NCI-H526 (cell line): ENCODE data around the gene GMEB1.
A peak's percentile ranks its signal among the peaks of the same experiment; 100 is the strongest.
"Not testable (repeated sequence)": the region's sequence is repeated elsewhere in the genome, so short reads cannot be mapped to it uniquely, and the experiment has no call there.

Experiments
- DNase-seq, 2 experiments: peaks; one replicate each; lab custom pipeline; 2025; lab: John Stamatoyannopoulos, UW

GMEB1 gene

DNA sequence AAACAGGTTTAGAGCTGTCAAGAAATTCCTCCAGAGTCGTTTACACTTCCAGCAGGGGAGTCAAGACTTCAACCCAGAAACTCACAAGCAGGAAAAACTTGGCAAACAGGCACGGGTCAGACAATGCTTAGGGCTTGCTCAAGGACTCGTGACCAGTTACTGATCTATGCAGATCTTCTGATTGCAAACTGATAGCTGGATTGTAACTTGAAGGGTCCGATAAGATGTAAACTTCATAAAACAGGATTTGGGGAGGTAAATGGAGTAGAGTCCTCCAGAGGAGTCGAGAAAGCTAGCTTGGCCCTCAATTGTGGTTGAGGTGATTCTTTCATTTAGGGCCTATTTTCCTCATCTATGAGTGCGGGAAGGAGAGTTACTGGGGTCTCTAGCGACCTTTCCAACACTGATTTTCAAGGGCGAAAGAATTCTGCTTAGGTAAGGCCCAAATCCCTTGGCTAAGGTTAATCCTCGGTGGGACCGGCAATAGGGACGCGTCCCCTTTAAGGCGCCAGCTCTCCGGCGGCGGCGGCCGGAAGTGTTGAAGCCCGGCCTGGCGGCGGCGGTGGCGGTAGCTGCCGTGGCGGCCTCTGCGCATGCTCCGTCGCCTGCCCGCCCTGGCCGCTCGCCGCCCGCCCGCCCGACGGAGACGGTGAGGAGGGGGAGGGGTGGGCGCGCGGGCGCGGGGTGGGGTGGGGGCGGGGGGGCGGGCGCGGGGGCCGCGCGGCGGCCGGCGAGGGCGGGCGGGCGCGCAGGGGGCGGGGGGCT is at the start of gene GMEB1:
TSS of gene GMEB1 (plus strand) at position 594 of the 765 bp plus-strand sequence. CDS start 14,829 bp downstream, outside the sequence.
- peak; percentile 73 to 95 for DNase-seq

DNA sequence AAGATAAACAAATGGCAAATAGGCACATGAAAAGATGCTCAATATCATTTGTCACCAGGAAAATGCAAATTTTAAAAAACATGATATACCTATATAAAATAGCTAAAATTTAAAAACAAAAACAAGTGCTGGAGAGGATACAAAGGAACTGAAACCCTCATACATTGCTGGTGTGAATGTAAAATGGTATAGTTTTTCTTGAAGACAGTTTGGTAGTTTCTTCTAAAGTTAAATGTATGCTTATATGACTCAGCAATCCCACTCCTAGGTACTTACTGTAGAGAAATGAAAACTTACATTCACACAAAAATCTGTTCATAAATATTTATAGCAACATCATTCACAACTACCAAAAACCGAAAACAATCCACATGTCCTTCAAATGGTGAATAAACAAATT is 36.9 kb upstream of the GMEB1 start:
- DNase-seq: no peak

GRCh38 chr1:28632560-28632959 is 36.0 kb upstream of the GMEB1 start:
- DNase-seq: no peak

GRCh38 chr1:28640766-28641165 is 27.8 kb upstream of the GMEB1 start:
- peak in 1 of 2 experiments; percentile 25 for DNase-seq

DNA sequence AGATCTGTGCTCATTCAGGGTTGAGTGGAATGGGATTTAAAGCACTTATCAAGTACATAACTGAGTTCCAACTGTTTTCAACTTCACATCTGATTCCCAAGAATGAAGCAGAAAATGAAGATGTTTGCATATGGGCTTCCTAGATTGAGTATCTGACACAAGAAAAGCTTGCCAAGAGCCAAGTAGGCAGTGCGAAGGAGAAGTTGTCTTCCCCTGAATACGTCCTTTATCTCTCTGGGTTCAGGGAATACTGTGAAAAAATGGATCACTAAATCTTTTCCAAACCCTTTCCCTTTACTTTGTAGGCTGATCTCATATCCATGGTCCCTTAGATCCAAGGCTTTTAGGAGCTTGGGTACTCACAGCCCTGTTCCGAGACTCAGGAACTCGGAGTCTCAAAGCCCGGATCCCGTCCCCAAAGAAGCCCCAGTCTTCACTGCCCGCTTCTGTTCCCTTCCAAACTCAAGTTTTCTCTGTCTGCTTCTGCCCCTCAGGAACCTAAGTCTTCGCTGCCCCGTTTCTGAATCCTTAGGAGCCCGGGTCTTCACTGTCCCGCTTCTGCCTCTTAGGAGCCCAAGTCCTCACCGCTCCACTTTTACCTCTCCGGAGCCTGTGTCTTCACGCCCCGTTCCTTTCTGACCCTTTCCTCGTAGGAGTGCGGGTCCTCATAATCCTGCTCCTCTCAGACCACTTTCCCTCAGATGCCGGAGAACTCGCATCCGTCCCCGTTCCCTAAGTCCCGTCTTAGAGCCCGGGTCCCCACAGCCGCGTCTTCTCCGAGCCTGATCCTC is 26.3 kb upstream of the GMEB1 start:
- no peak for DNase-seq

DNA sequence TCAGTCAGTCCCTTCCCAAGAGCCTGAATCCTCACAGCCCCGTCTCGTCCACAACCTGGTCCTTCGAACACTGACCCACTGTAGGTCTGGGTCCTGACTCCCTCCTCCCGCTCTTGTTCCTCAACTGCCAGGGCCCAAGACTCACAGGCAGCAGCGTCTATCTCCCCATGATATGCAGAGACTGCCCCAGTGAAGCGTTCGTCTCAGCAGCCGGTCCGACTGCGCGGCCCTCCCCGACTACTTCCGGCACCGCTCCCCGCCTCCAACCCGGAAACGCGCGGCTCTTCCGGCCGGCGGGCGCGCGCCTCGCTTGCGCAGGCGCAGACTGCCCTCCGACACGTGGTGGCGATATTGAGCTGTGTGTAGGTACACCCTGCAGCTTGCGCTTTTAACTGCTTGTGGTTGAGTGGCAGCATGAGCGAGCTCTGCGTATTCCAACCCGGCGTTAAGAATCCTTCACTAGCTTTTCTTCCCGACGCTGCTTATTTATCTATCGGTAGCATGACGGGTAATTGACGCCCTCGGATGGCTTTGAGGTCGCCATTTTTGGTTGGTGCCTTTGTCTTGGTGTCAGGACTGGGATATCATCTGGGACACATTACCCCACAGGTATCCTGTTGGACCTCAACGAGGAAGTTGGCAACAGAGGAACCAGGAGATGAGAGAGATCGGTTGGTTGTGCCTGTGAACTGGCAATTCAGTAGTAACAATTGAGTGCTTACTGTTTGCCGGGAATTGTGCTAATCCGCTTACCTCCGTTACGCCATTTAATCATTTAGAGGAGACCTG is 25.5 kb upstream of the GMEB1 start, which contains the start of gene TAF12:
TSS of gene TAF12 (minus strand) at position 221 of the 789 bp plus-strand sequence. CDS start 20,986 bp downstream, outside the sequence.
- DNase-seq: peak; percentile 91 to 96

- DNase-seq: no peak
Measured at GRCh38 chr1:28644494-28644893, 24.1 kb upstream of the GMEB1 start.

DNA sequence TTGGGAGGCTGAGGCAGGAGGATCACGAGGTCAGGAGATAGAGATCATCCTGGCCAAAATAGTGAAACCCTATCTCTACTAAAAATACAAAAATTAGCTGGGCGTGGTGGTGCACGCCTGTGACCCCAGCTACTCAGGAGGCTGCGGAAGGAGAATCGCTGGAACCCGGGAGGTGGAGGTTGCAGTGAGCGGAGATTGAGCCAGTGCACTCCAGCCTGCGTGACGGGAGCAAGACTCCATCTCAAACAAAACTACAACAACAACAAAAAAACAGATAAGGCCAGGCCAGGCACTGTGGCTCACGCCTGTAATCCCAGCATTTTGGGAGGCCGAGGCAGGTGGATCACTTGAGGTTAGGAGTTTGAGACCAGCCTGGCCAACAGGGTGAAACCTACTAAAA is 23.2 kb upstream of the GMEB1 start:
- not testable (repeated sequence) for DNase-seq

DNA sequence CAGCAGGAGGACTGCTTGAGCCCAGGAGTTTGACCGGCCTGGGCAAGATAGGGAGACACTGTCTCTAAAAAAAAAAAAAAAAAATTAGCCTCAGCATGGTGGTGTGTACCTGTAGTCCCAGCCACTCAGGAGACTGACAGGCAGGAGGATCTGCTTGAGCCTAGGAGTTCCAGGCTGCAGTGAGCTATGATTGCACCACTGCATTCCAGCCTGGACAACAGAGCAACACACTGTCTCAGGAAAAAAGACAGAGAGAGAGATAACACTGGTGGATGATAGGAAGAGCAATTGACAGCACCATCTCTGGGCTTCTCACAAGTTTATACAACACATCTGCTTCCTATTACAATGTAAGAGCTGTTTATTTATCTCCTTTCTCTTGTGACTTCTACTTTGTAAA is 22.5 kb upstream of the GMEB1 start:
- no peak for DNase-seq

DNA sequence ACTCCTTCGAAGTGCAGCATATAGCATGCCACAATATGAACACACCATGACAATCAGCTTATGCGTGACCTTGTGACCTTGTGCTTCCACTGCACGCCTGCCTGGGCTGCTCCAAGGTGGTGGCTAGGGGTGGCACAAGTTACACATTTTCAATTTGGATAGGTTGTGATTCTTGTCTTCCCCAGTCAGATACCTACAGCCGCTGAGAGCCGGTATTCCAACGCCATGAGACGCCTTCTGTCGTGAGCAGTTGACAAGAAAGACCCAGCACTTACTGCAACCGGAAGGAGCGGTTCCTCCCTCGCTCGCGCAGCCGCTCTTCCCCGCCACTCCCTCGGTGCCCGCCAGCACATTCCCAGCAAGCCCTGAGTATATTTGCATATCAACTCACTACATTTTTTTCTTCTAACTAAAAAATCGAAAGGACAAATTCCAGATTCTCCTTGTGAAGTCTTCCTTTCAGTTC is 20.5 kb upstream of the GMEB1 start:
- peak; percentile 94 to 96 for DNase-seq

DNA sequence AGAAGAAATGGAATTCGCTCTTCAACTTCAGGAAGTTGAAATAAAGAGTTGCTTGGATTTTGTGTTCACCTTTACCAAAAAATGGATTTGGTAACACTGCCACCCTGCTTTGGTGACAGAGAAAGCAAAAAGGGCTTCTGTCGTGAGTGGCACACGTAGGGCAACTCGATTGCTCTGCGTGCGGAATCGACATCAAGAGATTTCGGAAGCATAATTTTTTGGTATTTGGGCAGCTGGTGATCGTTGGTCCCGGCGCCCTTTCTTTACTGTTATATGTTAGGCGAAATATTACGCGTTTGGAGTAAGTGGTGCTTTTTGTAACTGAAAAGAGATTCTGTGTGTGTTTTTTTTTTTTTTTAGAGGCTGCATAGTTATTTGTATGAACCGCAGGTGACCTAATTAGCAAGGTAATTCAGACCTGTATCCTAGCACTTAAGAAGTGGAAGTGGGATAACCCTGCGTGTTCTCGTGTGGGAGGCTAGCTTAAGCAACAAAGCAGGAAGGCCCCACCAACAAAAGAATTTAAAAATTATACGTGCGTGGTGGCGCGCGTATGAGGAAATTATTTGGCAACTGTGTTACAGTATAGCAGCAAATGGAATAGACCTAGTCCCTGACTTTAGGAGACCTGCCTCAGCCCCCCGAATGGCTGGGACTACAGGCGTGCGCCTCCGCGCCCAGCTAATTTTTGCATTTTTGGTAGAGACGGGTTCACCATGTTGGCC is 19.9 kb upstream of the GMEB1 start, which contains the start of gene RNU11:
TSS of gene RNU11 (plus strand) at position 127 of the 725 bp plus-strand sequence.
- peak; percentile 100 for DNase-seq

DNA sequence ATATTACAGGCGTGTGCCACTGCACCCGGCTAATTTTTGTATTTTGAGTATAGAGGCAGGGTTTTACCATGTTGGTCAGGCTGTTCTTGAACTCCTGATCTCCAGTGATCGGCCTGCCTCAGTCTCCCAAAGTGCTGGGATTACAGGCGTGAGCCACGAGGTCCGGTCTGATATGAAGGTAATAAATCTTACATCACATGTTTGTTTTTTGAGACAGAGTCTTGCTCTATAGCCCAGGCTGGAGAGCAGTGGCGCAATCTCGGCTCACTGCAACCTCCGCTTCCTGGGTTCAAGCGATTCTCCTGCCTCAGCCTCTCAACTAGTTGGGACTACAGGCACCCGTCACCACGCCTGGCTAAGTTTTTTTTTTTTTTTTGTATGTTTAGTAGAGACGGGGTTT is 15.5 kb upstream of the GMEB1 start:
- not testable (repeated sequence) for DNase-seq

- peak in 1 of 2 experiments; percentile 47 for DNase-seq
Measured at GRCh38 chr1:28653870-28654269, 14.7 kb upstream of the GMEB1 start.

DNA sequence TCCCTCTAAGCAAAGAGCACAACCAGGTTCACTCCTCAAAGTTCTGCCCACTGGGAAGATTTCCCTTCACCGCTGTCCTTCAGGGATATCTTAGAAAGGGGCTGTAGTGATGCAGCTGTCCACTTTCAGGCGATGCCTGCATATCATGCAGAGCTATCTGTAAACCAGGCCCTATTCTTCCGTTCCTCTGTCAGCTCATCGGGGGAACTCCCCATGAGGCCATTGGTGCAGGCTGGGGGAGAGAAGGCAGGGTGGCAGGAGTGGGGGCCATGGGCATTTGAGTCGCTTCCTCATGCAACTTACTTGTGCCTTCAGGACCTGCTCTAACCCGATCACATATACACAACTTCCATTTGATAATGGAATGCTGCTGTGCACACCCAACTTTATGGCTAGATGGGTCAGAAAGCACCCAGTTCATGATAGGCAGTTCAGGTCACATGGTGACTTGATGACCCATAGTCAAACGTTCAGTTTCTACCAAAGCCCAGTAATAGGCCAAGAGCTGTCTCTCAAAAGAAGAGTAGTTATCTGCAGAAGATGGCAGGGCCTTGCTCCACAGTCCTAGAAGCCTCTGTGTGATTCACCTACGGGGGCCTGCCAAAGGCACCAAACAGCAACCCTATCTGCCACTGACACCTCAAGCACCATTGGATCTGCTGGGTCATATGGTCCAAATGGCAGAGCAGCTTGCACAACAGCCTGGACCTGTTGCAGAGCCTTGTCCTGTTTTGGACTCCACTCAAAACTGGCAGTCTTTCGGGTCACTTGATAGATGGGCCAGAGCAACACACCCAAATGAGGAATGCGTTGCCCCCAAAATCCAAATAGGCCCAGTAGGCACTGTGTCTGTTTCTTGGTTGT is 12.9 kb upstream of the GMEB1 start:
- DNase-seq: not testable (repeated sequence)

DNA sequence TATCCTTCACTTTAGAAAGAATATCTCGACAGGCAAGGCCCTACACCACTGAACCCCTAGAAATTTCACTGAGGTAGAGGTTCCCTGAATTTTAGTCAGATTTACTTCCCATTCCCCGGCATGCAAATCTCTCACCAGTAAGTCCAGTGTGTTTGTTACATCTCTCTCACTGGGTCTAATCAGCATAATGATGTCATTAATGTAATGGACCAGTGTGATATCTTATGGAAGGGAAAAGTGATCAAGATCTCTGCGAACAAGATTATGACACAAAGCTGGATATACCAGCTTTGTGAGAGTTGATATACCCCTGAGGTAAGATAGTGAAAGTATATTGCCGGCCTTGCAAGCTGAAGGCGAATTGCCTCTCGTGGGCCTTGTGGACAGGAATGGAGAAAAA is 12.2 kb upstream of the GMEB1 start:
- DNase-seq: no peak

- no peak for DNase-seq
Measured at GRCh38 chr1:28663871-28664470, 4.6 kb upstream of the GMEB1 start.

- no peak for DNase-seq
Measured at GRCh38 chr1:28666806-28667205, 1.8 kb upstream of the GMEB1 start.

DNA sequence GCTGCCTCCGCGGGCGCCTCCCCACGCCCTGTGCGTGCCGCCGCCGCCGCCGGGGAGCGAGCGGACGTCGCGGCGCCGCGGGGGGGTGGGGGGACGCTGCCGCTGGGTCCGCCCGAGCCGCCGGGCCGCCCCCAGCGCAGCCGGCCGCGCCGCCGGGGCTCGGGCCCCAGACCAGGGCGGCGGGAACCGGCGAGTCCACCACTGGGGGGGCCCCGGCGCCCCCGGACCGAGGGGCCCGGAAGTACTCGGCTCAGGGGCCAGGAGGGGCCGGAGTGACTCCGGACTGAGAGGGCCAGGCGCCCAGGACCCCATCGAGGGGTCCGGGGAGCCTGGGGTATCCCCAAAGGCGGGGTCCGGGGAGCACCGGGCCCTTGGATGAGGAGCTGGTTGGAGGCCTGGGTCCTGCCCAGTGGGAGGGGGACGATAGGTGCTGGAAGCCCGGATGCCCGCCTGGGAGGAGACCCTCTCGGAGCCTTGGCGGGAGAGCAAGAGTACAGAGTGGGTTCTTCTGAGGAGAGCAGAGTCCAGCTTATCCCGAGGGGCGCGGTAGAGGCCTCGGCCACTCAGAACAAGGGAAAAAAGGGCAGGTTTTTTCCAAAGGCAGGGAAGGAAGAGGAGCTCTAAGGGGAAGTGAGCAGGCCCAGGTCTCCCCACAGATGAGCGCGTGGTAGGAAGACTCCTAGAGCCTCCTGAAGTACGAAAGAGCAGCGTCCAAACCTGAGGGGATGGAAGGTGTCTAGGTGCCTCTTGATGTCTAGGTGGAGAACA is 556 bp downstream of the GMEB1 start:
- DNase-seq: peak in 1 of 2 experiments; percentile 94

GRCh38 chr1:28671254-28671780 is 2.7 kb downstream of the GMEB1 start:
- no peak for DNase-seq
